LNCaP clone FGC (cell line): Measurements from ENCODE around the gene TNFSF13B.
"Not testable (repeated sequence)": the region's sequence is repeated elsewhere in the genome, so short reads cannot be mapped to it uniquely, and the experiment has no call there.

Experiments
- DNase-seq: peaks from one replicate; pipeline ENCODE4 v3.0.0-alpha.2; 2011; ENCODE audit warnings: low read depth
- H3K4me3 ChIP-seq: 2 replicates; pipeline ENCODE4 v1.5.1; 2011; ENCODE audit warnings: mild to moderate bottlenecking, low read depth, low read length, control low read depth
- CTCF ChIP-seq: IDR thresholded peaks from 2 replicates; pipeline ENCODE4 v1.5.1; 2012; ENCODE audit warnings: mild to moderate bottlenecking; ENCODE audit not compliant: control insufficient read depth, insufficient read depth; ENCODE audit errors: extremely low read depth

The TNFSF13B gene

GRCh38 chr13:108230377-108230776 lies 39.1 kb upstream of the TNFSF13B start:
- TF ChIP-seq CTCF, result no peak
- DNase-seq, result no peak
- no peak overlapping the region for H3K4me3 ChIP-seq

- no peak for TF ChIP-seq CTCF
- no peak for DNase-seq
- no peak overlapping the region for H3K4me3 ChIP-seq
Measured at GRCh38 chr13:108249150-108249549, 20.4 kb upstream of the TNFSF13B start.

GRCh38 chr13:108257248-108257647 lies 12.3 kb upstream of the TNFSF13B start:
- TF ChIP-seq CTCF, result no peak
- DNase-seq, result no peak
- no peak overlapping the region for H3K4me3 ChIP-seq

GRCh38 chr13:108263621-108264355 lies 5.7 kb upstream of the TNFSF13B start:
- no peak for TF ChIP-seq CTCF
- DNase-seq, result no peak
- no peak overlapping the region for H3K4me3 ChIP-seq

- no peak for DNase-seq
- H3K4me3 ChIP-seq, result no peak overlapping the region
- no peak for TF ChIP-seq CTCF
Measured at GRCh38 chr13:108266321-108266990, 3.1 kb upstream of the TNFSF13B start.

- DNase-seq, result no peak
- no peak overlapping the region for H3K4me3 ChIP-seq
- TF ChIP-seq CTCF, result no peak
Measured at GRCh38 chr13:108267347-108267746, 2.2 kb upstream of the TNFSF13B start.

- H3K4me3 ChIP-seq, DNase-seq: not testable (repeated sequence)
Measured at GRCh38 chr13:108267855-108268254, 1.7 kb upstream of the TNFSF13B start.
